Pancreas (tissue), 10 donors: ENCODE data around the gene OLFM1. TPM values are rescaled to one million over a fixed set of nuclear protein-coding genes. Genes with fewer than 3 reads are reported as not detected.

Experiments used
- ATAC-seq, 4 donors: fragments of 200-7000 bp; cut with Tn5 transposase; one replicate each; pipeline versions ENCODE4 v1.8.0 to v1.9.1; 2020; ENCODE audit warnings: mild to moderate bottlenecking in 4 of 4, moderate library complexity in 4 of 4
- DNase-seq, 6 donors: peaks; one replicate each; pipeline ENCODE4 v3.0.0-alpha.2; 2020
- FAIRE-seq: peaks from 2 replicates; lab custom pipeline; 2012; peaks lifted over from hg19 to GRCh38; lab: Jason Lieb, UNC
- H3K27ac ChIP-seq, 4 donors: fragments of 200-600 bp; sonication (generic); 1 replicate in 3 of 4; 2 replicates in 1 of 4; pipeline versions ENCODE4 v1.5.0 to v1.8.0; 2020
- H3K27me3 ChIP-seq, 4 donors: fragments of 200-600 bp; one replicate each; pipeline ENCODE4 v1.8.0; 2021
- H3K36me3 ChIP-seq, 3 donors: fragments of 200-600 bp; sonication (generic) in 1 of 3; one replicate each; pipeline versions ENCODE4 v1.5.0 to v1.8.0; 2020 to 2021
- H3K4me1 ChIP-seq, 3 donors: fragments of 200-600 bp; one replicate each; pipeline ENCODE4 v1.8.0; 2021
- H3K4me3 ChIP-seq, 4 donors: fragments of 200-600 bp; sonication (generic) in 2 of 4; one replicate each; pipeline versions ENCODE4 v1.5.0 to v1.8.0; 2020 to 2021
- H3K9me3 ChIP-seq, 4 donors: fragments of 200-600 bp; one replicate each; pipeline ENCODE4 v1.8.0; 2021
- WGBS, 2 donors: extraction: QIAGEN DNeasy Blood & Tissue Kit; methylation state at CpG; one replicate each; pipeline ENCODE4 v1.1.7; 2013; 5-methylcytosine and 5-hydroxymethylcytosine counted together
- intact Hi-C, 3 donors: fragments of 100-400 bp; cut with DNase I; formaldehyde crosslinking; loops; one replicate each; pipeline versions ENCODE4 v1.11.1 to v1.14.2; 2022
- polyA plus RNA-seq, 2 donors: library from polyadenylated mRNA; stranded (reverse); fragments of 200-250 nt; gene quantifications; one replicate each; pipeline ENCODE4 v1.2.3, GENCODE V29; 2013
- total RNA-seq, 6 donors: library from RNA; stranded (reverse); fragmentation: NEBNext Ultra II Directional in 4 of 6; extraction: Animal tissue kit (Norgen Biotek cat#: 25700) in 4 of 6; gene quantifications; one replicate each; pipeline versions ENCODE4 v1.2.1 to v1.2.4, GENCODE V29; 2021 to 2023
- TF ChIP-seq, protein P1 (sequence below), 4 donors: fragments of 200-600 bp; sonication (generic) in 3 of 4; IDR thresholded peaks; one replicate each; pipeline versions ENCODE4 v1.5.0 to v1.8.0; 2021; ENCODE audit warnings: antibody characterized with exemption in 4 of 4
- donor health status: healthy with polysubstance abuse.
- donor health status: DM: no; HTN: no; CAD: no; lungs with moderate emphysema.
- donor health status: DM: no; HTN: no; CAD: no.
- donor health status: control.
- donor health status: control.
- donor health status: Bipolar disorder and iron deficiency.
- donor health status: DM: yes; HTN: yes; CAD: no.
- donor health status: DM: no; HTN: no; CAD: no.
- donor health status: DM: no; HTN: no; CAD: no.
- donor health status: DM: yes; HTN: yes; CAD: no.

OLFM1 gene
- total and polyA plus RNA-seq, 8 donors: 5.9 to 14.1 (median 7.8) TPM

DNA sequence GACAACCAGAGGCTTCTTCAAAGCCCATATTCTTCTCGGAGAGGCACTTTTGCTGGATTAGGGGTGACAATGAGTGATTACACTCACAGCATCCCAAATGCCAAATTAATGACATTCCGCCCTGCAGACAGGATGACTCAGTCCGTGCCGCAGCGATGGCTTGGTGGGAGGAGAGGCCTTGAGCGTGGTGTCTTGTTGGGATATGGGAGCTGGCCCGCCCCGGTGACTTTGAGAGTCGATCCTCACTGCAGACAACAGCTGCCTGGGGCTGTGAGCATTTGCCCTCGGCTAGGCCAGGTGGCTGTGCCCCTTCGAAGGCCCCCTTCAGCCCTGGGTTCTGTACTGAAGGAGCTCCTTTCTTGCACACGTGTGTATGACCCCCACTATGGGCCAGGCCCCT lies 29.8 kb downstream of the OLFM1 start:
- no peak overlapping the region for H3K27ac ChIP-seq
- ATAC-seq (no peak), DNase-seq (peak in 1 of 6 donors; percentile 8), FAIRE-seq (no peak)
- no peak overlapping the region for H3K4me3 ChIP-seq
- no peaks in the 10 kb centered on the region for H3K9me3 ChIP-seq
- no peaks in the 10 kb centered on the region for H3K36me3 ChIP-seq
- intact Hi-C loops: no loop called here
- no peaks in the 10 kb centered on the region for H3K27me3 ChIP-seq
- WGBS, 2 donors: 85% methylated on average over 12 of the region's 12 CpGs
- no peaks in the 10 kb centered on the region for H3K4me1 ChIP-seq
- TF ChIP-seq, protein P1, sequence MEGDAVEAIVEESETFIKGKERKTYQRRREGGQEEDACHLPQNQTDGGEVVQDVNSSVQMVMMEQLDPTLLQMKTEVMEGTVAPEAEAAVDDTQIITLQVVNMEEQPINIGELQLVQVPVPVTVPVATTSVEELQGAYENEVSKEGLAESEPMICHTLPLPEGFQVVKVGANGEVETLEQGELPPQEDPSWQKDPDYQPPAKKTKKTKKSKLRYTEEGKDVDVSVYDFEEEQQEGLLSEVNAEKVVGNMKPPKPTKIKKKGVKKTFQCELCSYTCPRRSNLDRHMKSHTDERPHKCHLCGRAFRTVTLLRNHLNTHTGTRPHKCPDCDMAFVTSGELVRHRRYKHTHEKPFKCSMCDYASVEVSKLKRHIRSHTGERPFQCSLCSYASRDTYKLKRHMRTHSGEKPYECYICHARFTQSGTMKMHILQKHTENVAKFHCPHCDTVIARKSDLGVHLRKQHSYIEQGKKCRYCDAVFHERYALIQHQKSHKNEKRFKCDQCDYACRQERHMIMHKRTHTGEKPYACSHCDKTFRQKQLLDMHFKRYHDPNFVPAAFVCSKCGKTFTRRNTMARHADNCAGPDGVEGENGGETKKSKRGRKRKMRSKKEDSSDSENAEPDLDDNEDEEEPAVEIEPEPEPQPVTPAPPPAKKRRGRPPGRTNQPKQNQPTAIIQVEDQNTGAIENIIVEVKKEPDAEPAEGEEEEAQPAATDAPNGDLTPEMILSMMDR (IDR thresholded peaks at IDR 0.05): no peak

DNA sequence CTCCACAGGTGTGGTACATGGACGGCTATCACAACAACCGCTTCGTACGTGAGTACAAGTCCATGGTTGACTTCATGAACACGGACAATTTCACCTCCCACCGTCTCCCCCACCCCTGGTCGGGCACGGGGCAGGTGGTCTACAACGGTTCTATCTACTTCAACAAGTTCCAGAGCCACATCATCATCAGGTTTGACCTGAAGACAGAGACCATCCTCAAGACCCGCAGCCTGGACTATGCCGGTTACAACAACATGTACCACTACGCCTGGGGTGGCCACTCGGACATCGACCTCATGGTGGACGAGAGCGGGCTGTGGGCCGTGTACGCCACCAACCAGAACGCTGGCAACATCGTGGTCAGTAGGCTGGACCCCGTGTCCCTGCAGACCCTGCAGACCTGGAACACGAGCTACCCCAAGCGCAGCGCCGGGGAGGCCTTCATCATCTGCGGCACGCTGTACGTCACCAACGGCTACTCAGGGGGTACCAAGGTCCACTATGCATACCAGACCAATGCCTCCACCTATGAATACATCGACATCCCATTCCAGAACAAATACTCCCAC lies 32.1 kb downstream of the OLFM1 start:
- intact Hi-C loops: no loop called here
- Histone ChIP-seq H3K27me3 (no peaks in the 10 kb centered on the region), H3K36me3 (no peaks in the 10 kb centered on the region), H3K4me1 (no peaks in the 10 kb centered on the region), H3K9me3 (no peaks in the 10 kb centered on the region), H3K4me3 (no peak overlapping the region), H3K27ac (no peak overlapping the region)
- no peak for ATAC-seq
- no peak for FAIRE-seq
- 94% methylated on average over 30 of the region's 30 CpGs for WGBS, 2 donors
- peak in 1 of 6 donors; percentile 11 for DNase-seq
- TF ChIP-seq, protein P1 (IDR thresholded peaks at IDR 0.05): no peak

DNA sequence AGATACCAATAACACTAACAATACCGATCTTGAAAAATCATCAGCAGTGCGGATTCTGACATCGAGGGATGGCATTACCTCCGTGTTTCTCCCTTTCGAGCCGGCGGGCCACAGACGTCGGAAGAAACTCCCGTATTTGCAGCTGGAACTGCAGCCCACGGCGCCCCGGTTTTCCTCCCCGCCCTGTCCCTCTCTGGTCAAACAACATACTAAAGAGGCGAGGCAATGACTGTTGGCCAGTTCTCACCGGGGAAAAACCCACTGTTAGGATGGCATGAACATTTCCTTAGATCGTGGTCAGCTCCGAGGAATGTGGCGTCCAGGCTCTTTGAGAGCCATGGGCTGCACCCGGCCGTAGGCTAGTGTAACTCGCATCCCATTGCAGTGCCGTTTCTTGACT lies 32.8 kb downstream of the OLFM1 start:
- DNase-seq: no peak
- no peak for ATAC-seq
- Histone ChIP-seq H3K4me3 (no peak overlapping the region), H3K27me3 (no peaks in the 10 kb centered on the region), H3K27ac (no peak overlapping the region), H3K4me1 (no peaks in the 10 kb centered on the region), H3K9me3 (no peaks in the 10 kb centered on the region), H3K36me3 (no peaks in the 10 kb centered on the region)
- TF ChIP-seq, protein P1 (IDR thresholded peaks at IDR 0.05): no peak
- no peak for FAIRE-seq
- WGBS, 2 donors: 91 to 92% methylated on average over 23 of the region's 23 CpGs
- intact Hi-C loops: no loop called here

- no peak overlapping the region for H3K4me3 ChIP-seq
- WGBS, 2 donors: 81 to 83% methylated on average over 12 of the region's 12 CpGs
- intact Hi-C loops: no loop called here
- DNase-seq (peak in 2 of 6 donors; percentile 7 to 27), FAIRE-seq (no peak), ATAC-seq (no peak)
- H3K27me3 ChIP-seq: no peaks in the 10 kb centered on the region
- TF ChIP-seq, protein P1 (IDR thresholded peaks at IDR 0.05): no peak
- H3K4me1 ChIP-seq: no peaks in the 10 kb centered on the region
- no peak overlapping the region for H3K27ac ChIP-seq
- H3K9me3 ChIP-seq: no peaks in the 10 kb centered on the region
- no peaks in the 10 kb centered on the region for H3K36me3 ChIP-seq
These were observed 34.8 kb downstream of the OLFM1 start for GRCh38 chr9:135122316-135122715.

- ATAC-seq (no peak), FAIRE-seq (no peak), DNase-seq (no peak)
- Histone ChIP-seq H3K27ac (no peak overlapping the region), H3K4me3 (no peak overlapping the region), H3K36me3 (no peaks in the 10 kb centered on the region), H3K9me3 (no peaks in the 10 kb centered on the region), H3K4me1 (no peaks in the 10 kb centered on the region), H3K27me3 (no peaks in the 10 kb centered on the region)
- TF ChIP-seq, protein P1 (IDR thresholded peaks at IDR 0.05): no peak
- WGBS, 2 donors: 68 to 71% methylated on average over 6 of the region's 6 CpGs
- intact Hi-C loops: no loop called here
These were observed 35.8 kb downstream of the OLFM1 start for GRCh38 chr9:135123126-135123772.
